Stomach (tissue), 9 donors: ENCODE results near the gene SNW1. TPM values are rescaled to one million over a fixed set of nuclear protein-coding genes. Genes with fewer than 3 reads are reported as not detected.
A peak's percentile ranks its signal among the peaks of the same experiment; 100 is the strongest.

ENCODE experiments used
- DNase-seq, 2 donors: peaks; one replicate each; pipeline versions ENCODE4 v3.0.0 to v3.0.0-alpha.2; 2013 to 2019
- H3K27ac ChIP-seq, 5 donors: fragments of 200-600 bp in 4 of 5; sonication (generic) in 4 of 5; one replicate each; pipeline ENCODE4 v1.5.1; 2013 to 2019; ENCODE audit warnings: mild to moderate bottlenecking in 1 of 5, moderate library complexity in 1 of 5
- H3K27me3 ChIP-seq, 3 donors: fragments of 200-600 bp; sonication (generic); one replicate each; pipeline ENCODE4 v1.5.1; 2017 to 2019; ENCODE audit warnings: mixed run types in 1 of 3
- H3K36me3 ChIP-seq, 4 donors: fragments of 200-600 bp; sonication (generic); 1 replicate in 3 of 4; 2 replicates in 1 of 4; pipeline ENCODE4 v1.5.1; 2016 to 2019
- H3K4me1 ChIP-seq, 4 donors: fragments of 200-600 bp; sonication (generic); one replicate each; pipeline ENCODE4 v1.5.1; 2016 to 2019
- H3K4me3 ChIP-seq, 4 donors: fragments of 200-600 bp; sonication (generic) in 3 of 4; one replicate each; pipeline ENCODE4 v1.5.1; 2016 to 2019; ENCODE audit warnings: mild to moderate bottlenecking in 1 of 4
- H3K9me3 ChIP-seq, 4 donors: fragments of 200-600 bp; sonication (generic); one replicate each; pipeline ENCODE4 v1.5.1; 2016 to 2019
- EP300 ChIP-seq: sonication (generic); formaldehyde crosslinking; IDR thresholded peaks from one replicate; pipeline ENCODE4 v1.6.1; 2017; ENCODE audit warnings: antibody characterized with exemption
- POLR2A ChIP-seq, 4 donors: fragments of 450-650 bp; IDR thresholded peaks; one replicate each; pipeline ENCODE4 v1.6.1; 2016; ENCODE audit warnings: antibody characterized with exemption in 4 of 4, control low read depth in 2 of 4, mild to moderate bottlenecking in 1 of 4, moderate library complexity in 1 of 4
- POLR2AphosphoS5 ChIP-seq, 3 donors: sonication (generic); formaldehyde crosslinking; IDR thresholded peaks; one replicate each; pipeline ENCODE4 v1.6.1; 2016; ENCODE audit warnings: antibody characterized with exemption in 3 of 3
- WGBS, 5 donors: extraction: QIAGEN DNeasy Blood & Tissue Kit in 3 of 5; methylation state at CpG; one replicate each; pipeline versions ENCODE4 v1.1.5 to v1.1.7; 2013 to 2018; 5-methylcytosine and 5-hydroxymethylcytosine counted together
- intact Hi-C: fragments of 100-400 bp; cut with DNase I; formaldehyde crosslinking; loops from one replicate; pipeline ENCODE4 v1.15.1; 2023; ENCODE audit warnings: low total_unique reads
- polyA plus RNA-seq, 3 donors: library from polyadenylated mRNA; stranded (reverse); fragments of 200-250 nt; gene quantifications; one replicate each; pipeline ENCODE4 v1.2.3, GENCODE V29; 2013
- total RNA-seq, 5 donors: library from RNA; depleted of rRNA; stranded (reverse); fragments of >200 nt; gene quantifications; one replicate each; pipeline versions ENCODE4 v1.1.0 to v1.2.3, GENCODE V29; 2014 to 2016
- TF ChIP-seq, protein P1 (sequence below), 7 experiments: fragments of 450-650 bp in 4 of 7; fragments of 200-600 bp in 3 of 7; sonication (generic) in 3 of 7; IDR thresholded peaks; one replicate each; pipeline ENCODE4 v1.5.1; 2016 to 2019; ENCODE audit warnings: antibody characterized with exemption in 7 of 7, control low read depth in 2 of 7, mild to moderate bottlenecking in 1 of 7
- donor health status: healthy with polysubstance abuse.
- donor health status: Bipolar disorder and iron deficiency.
- donor health status: healthy.

The SNW1 gene
- total and polyA plus RNA-seq, 8 donors, result 8.2 to 152 (median 41.5) TPM

DNA sequence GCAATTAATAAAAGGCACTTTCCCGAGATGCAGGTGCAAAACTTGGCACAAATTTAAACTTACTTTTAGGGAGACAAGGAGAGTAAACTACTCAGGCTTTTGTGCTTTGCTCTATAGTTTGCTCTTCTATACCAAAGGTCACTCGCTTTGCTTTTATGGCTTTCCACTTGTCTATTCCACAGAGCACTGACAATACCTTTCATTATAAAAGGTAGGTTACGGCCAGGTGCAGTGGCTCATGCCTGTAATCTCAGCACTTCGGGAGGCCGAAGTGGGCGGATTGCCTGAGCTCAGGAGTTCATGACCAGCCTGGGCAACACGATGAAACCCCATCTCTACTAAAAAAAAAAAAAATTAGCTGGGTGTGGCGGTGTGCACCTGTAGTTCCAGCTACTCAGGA lies 86.0 kb downstream of the SNW1 start:
- Histone ChIP-seq H3K4me1 (peaks cover 0 to 10% (median 4%) of the 10 kb centered on the region in 4 donors), H3K9me3 (no peaks in the 10 kb centered on the region), H3K4me3 (no peak overlapping the region), H3K36me3 (peaks cover 28 to 78% (median 69%) of the 10 kb centered on the region in 4 donors), H3K27ac (peak overlapping the region in 3 of 5 donors; percentile 8 to 57 (median 26)), H3K27me3 (no peaks in the 10 kb centered on the region)
- intact Hi-C loops, result no loop called here
- peak in 1 of 2 donors; percentile 77 for DNase-seq
- 33 to 65% (median 56%) methylated on average over 8 of the region's 8 CpGs for WGBS, 5 donors
- TF ChIP-seq POLR2AphosphoS5 (IDR thresholded peaks at IDR 0.05) (no peak), POLR2A (IDR thresholded peaks at IDR 0.05) (no peak), EP300 (no peak)
- TF ChIP-seq, protein P1, sequence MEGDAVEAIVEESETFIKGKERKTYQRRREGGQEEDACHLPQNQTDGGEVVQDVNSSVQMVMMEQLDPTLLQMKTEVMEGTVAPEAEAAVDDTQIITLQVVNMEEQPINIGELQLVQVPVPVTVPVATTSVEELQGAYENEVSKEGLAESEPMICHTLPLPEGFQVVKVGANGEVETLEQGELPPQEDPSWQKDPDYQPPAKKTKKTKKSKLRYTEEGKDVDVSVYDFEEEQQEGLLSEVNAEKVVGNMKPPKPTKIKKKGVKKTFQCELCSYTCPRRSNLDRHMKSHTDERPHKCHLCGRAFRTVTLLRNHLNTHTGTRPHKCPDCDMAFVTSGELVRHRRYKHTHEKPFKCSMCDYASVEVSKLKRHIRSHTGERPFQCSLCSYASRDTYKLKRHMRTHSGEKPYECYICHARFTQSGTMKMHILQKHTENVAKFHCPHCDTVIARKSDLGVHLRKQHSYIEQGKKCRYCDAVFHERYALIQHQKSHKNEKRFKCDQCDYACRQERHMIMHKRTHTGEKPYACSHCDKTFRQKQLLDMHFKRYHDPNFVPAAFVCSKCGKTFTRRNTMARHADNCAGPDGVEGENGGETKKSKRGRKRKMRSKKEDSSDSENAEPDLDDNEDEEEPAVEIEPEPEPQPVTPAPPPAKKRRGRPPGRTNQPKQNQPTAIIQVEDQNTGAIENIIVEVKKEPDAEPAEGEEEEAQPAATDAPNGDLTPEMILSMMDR (IDR thresholded peaks at IDR 0.05), result no peak

DNA sequence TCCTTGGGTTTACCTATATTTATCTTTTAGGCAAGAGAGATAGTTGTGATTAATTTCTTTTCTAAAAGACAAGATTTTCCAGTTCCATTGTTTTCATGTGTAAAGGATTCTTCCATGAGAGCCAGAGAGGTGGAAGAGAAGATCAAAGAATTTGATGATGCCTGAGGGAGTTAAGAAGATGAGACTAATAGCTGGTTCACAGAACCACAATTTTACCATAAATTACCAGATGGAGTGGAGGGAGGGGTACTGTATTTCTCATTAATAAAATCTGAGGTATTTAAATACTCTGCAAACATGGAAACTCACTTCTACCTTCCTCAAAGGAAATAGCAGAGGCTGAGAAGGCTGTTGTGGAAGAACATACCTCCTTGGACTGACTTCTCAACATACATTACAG lies 87.8 kb downstream of the SNW1 start:
- no peak for TF ChIP-seq POLR2AphosphoS5 (IDR thresholded peaks at IDR 0.05)
- TF ChIP-seq EP300, result no peak
- TF ChIP-seq, protein P1 (IDR thresholded peaks at IDR 0.05), result no peak
- no peak for TF ChIP-seq POLR2A (IDR thresholded peaks at IDR 0.05)
- Histone ChIP-seq H3K36me3 (peaks cover 22 to 61% (median 51%) of the 10 kb centered on the region in 4 donors), H3K9me3 (no peaks in the 10 kb centered on the region), H3K4me3 (no peak overlapping the region), H3K4me1 (peaks cover 0 to 10% (median 4%) of the 10 kb centered on the region in 4 donors), H3K27me3 (no peaks in the 10 kb centered on the region), H3K27ac (no peak overlapping the region)
- DNase-seq, result no peak
- intact Hi-C loops, result no loop called here

Other genes starting within 250 kb of the SNW1 start
- gene SPTLC2, start 144.5 kb downstream of the SNW1 start, total RNA-seq, result 10 to 100 TPM in 4 of 5 donors, 1 to 10 TPM in 1; 9.3 to 97.5 (median 30.3) TPM
- 1 to 10 TPM; 3.4 to 7.6 (median 4.9) TPM for gene SPTLC2, start 144.5 kb downstream of the SNW1 start, polyA plus RNA-seq
- 10 to 100 TPM in 3 of 5 donors, 1 to 10 TPM in 1, not detected in 1; 7.0 to 21.6 (median 12.9) TPM for gene ALKBH1, start 53.1 kb downstream of the SNW1 start, total RNA-seq
- 10 to 100 TPM in 1 of 3 donors, 1 to 10 TPM in 2; 5.7 to 10.2 (median 6.0) TPM for gene ALKBH1, start 53.1 kb downstream of the SNW1 start, polyA plus RNA-seq
- gene SLIRP, start 53.1 kb downstream of the SNW1 start, total RNA-seq, result 100 to 1,000 TPM in 4 of 5 donors, 10 to 100 TPM in 1; 36.8 to 450 (median 217) TPM
- 100 to 1,000 TPM; 391 to 419 (median 417) TPM for gene SLIRP, start 53.1 kb downstream of the SNW1 start, polyA plus RNA-seq
- 10 to 100 TPM in 2 of 5 donors, 1 to 10 TPM in 1, under 1 TPM in 2; 0.58 to 39.1 (median 8.4) TPM for gene ADCK1, start 39.0 kb upstream of the SNW1 start, total RNA-seq
- gene ADCK1, start 39.0 kb upstream of the SNW1 start, polyA plus RNA-seq, result 1 to 10 TPM; 2.9 to 4.4 (median 3.5) TPM